Tibial artery (tissue), 4 donors: ENCODE results near the gene IL37.

ENCODE experiments used
- DNase-seq, 2 donors: peaks; one replicate each; pipeline ENCODE4 v3.0.0-alpha.2; 2019
- H3K27ac ChIP-seq, 2 donors: fragments of 200-600 bp; sonication (generic) in 1 of 2; 1 replicate in 1 of 2; 2 replicates in 1 of 2; pipeline ENCODE4 v1.5.1; 2018 to 2019; ENCODE audit warnings: mild to moderate bottlenecking in 1 of 2
- H3K27me3 ChIP-seq, 2 donors: fragments of 200-600 bp; sonication (generic) in 1 of 2; one replicate each; pipeline versions ENCODE4 v1.5.1 to v1.6.0; 2016 to 2019
- H3K36me3 ChIP-seq, 3 donors: fragments of 200-600 bp; sonication (generic) in 2 of 3; one replicate each; pipeline ENCODE4 v1.5.1; 2016 to 2019; ENCODE audit warnings: mild to moderate bottlenecking in 2 of 3
- H3K4me1 ChIP-seq, 4 donors: fragments of 200-600 bp; sonication (generic) in 2 of 4; 1 replicate in 3 of 4; 2 replicates in 1 of 4; pipeline ENCODE4 v1.5.1; 2016 to 2019
- H3K4me3 ChIP-seq, 2 donors: fragments of 200-600 bp; sonication (generic) in 1 of 2; 1 replicate in 1 of 2; 2 replicates in 1 of 2; pipeline ENCODE4 v1.5.1; 2018 to 2019; ENCODE audit warnings: mild to moderate bottlenecking in 2 of 2
- H3K9me3 ChIP-seq, 3 donors: fragments of 200-600 bp; sonication (generic) in 1 of 3; one replicate each; pipeline ENCODE4 v1.5.1; 2016 to 2019
- CTCF ChIP-seq, 2 experiments: fragments of 200-600 bp in 1 of 2; fragments of 450-650 bp in 1 of 2; IDR thresholded peaks; one replicate each; pipeline ENCODE4 v1.5.1; 2017 to 2019; ENCODE audit warnings: antibody characterized with exemption in 2 of 2, mild to moderate bottlenecking in 1 of 2, moderate library complexity in 1 of 2
- intact Hi-C: fragments of 100-400 bp; cut with DNase I; formaldehyde crosslinking; loops from one replicate; pipeline ENCODE4 v1.15.0; 2023; ENCODE audit warnings: low total_unique reads

Gene IL37

GRCh38 chr2:112958428-112959108 is 47.6 kb downstream of the IL37 start:
- intact Hi-C loops, result no loop called here
- TF ChIP-seq CTCF (IDR thresholded peaks at IDR 0.05), result peak; percentile 46 to 63
- no peak overlapping the region for H3K4me3 ChIP-seq
- no peak overlapping the region for H3K27ac ChIP-seq
- no peaks in the 10 kb centered on the region for H3K4me1 ChIP-seq
- H3K27me3 ChIP-seq, result peaks cover 0 to 11% of the 10 kb centered on the region in 2 donors
- H3K9me3 ChIP-seq, result no peaks in the 10 kb centered on the region
- H3K36me3 ChIP-seq, result no peaks in the 10 kb centered on the region
- no peak for DNase-seq

- Histone ChIP-seq H3K9me3 (no peaks in the 10 kb centered on the region), H3K4me3 (no peak overlapping the region), H3K4me1 (no peaks in the 10 kb centered on the region), H3K27me3 (peaks cover 0 to 11% of the 10 kb centered on the region in 2 donors), H3K36me3 (no peaks in the 10 kb centered on the region), H3K27ac (no peak overlapping the region)
- intact Hi-C loops, result no loop called here
- TF ChIP-seq CTCF (IDR thresholded peaks at IDR 0.05), result no peak
- no peak for DNase-seq
These were observed 48.3 kb downstream of the IL37 start for GRCh38 chr2:112959109-112959812.

DNA sequence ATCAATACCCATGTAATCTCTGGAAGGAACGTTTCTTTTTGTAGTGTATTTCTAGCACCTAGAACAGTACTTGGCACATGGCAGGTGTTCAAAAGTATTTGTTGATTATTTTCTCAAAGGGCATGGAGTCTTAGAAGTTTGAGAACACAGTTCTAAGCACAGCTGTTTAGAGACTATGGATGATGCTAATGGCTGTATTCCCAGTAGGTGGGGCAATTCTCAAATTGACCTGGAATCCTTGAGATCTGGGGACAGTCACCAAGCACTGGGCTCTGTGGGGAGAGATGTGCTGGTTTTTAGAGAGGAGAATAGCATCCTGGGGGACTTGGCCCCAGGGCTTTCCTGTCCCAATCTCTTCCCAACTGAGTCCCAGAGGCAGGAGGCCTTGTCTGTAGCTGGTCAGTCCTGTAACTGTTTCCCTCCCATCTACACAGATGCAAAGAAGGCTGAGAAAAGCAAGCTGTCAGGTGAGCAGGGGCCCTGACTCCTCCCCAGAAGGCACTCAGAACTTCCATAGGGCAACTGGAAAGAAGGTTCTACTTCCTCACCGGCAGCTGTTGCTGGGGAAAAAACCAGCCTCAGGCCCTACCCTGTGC is 49.4 kb downstream of the IL37 start:
- no peaks in the 10 kb centered on the region for H3K4me1 ChIP-seq
- peaks cover 0 to 11% of the 10 kb centered on the region in 2 donors for H3K27me3 ChIP-seq
- no peaks in the 10 kb centered on the region for H3K36me3 ChIP-seq
- DNase-seq, result no peak
- intact Hi-C loops, result no loop called here
- H3K9me3 ChIP-seq, result no peaks in the 10 kb centered on the region
- H3K4me3 ChIP-seq, result no peak overlapping the region
- no peak overlapping the region for H3K27ac ChIP-seq
- TF ChIP-seq CTCF (IDR thresholded peaks at IDR 0.05), result no peak

GRCh38 chr2:112962308-112963175 is 51.6 kb downstream of the IL37 start:
- no peaks in the 10 kb centered on the region for H3K36me3 ChIP-seq
- peaks cover 0 to 11% of the 10 kb centered on the region in 2 donors for H3K27me3 ChIP-seq
- no peak overlapping the region for H3K27ac ChIP-seq
- no peak overlapping the region for H3K4me3 ChIP-seq
- no peaks in the 10 kb centered on the region for H3K9me3 ChIP-seq
- intact Hi-C loops, result no loop called here
- TF ChIP-seq CTCF (IDR thresholded peaks at IDR 0.05), result no peak
- H3K4me1 ChIP-seq, result no peaks in the 10 kb centered on the region
- DNase-seq, result no peak

- no peaks in the 10 kb centered on the region for H3K9me3 ChIP-seq
- no peak for TF ChIP-seq CTCF (IDR thresholded peaks at IDR 0.05)
- intact Hi-C loops, result no loop called here
- no peak overlapping the region for H3K4me3 ChIP-seq
- H3K4me1 ChIP-seq, result no peaks in the 10 kb centered on the region
- no peaks in the 10 kb centered on the region for H3K27me3 ChIP-seq
- DNase-seq, result no peak
- no peaks in the 10 kb centered on the region for H3K36me3 ChIP-seq
- H3K27ac ChIP-seq, result no peak overlapping the region
These were observed 56.1 kb downstream of the IL37 start for GRCh38 chr2:112967023-112967422.
